Tibial artery (tissue), 4 donors: Measurements from ENCODE around the gene ASB1.

Experiments used
- DNase-seq, 2 donors: peaks; one replicate each; pipeline ENCODE4 v3.0.0-alpha.2; 2019
- H3K27ac ChIP-seq, 2 donors: fragments of 200-600 bp; sonication (generic) in 1 of 2; 1 replicate in 1 of 2; 2 replicates in 1 of 2; pipeline ENCODE4 v1.5.1; 2018 to 2019; ENCODE audit warnings: mild to moderate bottlenecking in 1 of 2
- H3K27me3 ChIP-seq, 2 donors: fragments of 200-600 bp; sonication (generic) in 1 of 2; one replicate each; pipeline versions ENCODE4 v1.5.1 to v1.6.0; 2016 to 2019
- H3K36me3 ChIP-seq, 3 donors: fragments of 200-600 bp; sonication (generic) in 2 of 3; one replicate each; pipeline ENCODE4 v1.5.1; 2016 to 2019; ENCODE audit warnings: mild to moderate bottlenecking in 2 of 3
- H3K4me1 ChIP-seq, 4 donors: fragments of 200-600 bp; sonication (generic) in 2 of 4; 1 replicate in 3 of 4; 2 replicates in 1 of 4; pipeline ENCODE4 v1.5.1; 2016 to 2019
- H3K4me3 ChIP-seq, 2 donors: fragments of 200-600 bp; sonication (generic) in 1 of 2; 1 replicate in 1 of 2; 2 replicates in 1 of 2; pipeline ENCODE4 v1.5.1; 2018 to 2019; ENCODE audit warnings: mild to moderate bottlenecking in 2 of 2
- H3K9me3 ChIP-seq, 3 donors: fragments of 200-600 bp; sonication (generic) in 1 of 3; one replicate each; pipeline ENCODE4 v1.5.1; 2016 to 2019
- CTCF ChIP-seq, 2 experiments: fragments of 200-600 bp in 1 of 2; fragments of 450-650 bp in 1 of 2; IDR thresholded peaks; one replicate each; pipeline ENCODE4 v1.5.1; 2017 to 2019; ENCODE audit warnings: antibody characterized with exemption in 2 of 2, mild to moderate bottlenecking in 1 of 2, moderate library complexity in 1 of 2
- intact Hi-C: fragments of 100-400 bp; cut with DNase I; formaldehyde crosslinking; loops from one replicate; pipeline ENCODE4 v1.15.0; 2023; ENCODE audit warnings: low total_unique reads

ASB1 gene

GRCh38 chr2:238484522-238485452, 58.1 kb downstream of the ASB1 start:
- Histone ChIP-seq H3K4me3 (no peak overlapping the region), H3K9me3 (peaks cover 0 to 18% (median 11%) of the 10 kb centered on the region in 3 donors), H3K27me3 (no peaks in the 10 kb centered on the region), H3K27ac (no peak overlapping the region), H3K36me3 (no peaks in the 10 kb centered on the region), H3K4me1 (peaks cover 0 to 8% (median 2%) of the 10 kb centered on the region in 4 donors)
- no peak for TF ChIP-seq CTCF (IDR thresholded peaks at IDR 0.05)
- no peak for DNase-seq
- intact Hi-C loops: no loop called here

GRCh38 chr2:238486123-238486848, 59.6 kb downstream of the ASB1 start:
- no peak for TF ChIP-seq CTCF (IDR thresholded peaks at IDR 0.05)
- Histone ChIP-seq H3K4me1 (peaks cover 0 to 8% (median 2%) of the 10 kb centered on the region in 4 donors), H3K9me3 (peaks cover 0 to 3% (median 0%) of the 10 kb centered on the region in 3 donors), H3K27me3 (no peaks in the 10 kb centered on the region), H3K27ac (no peak overlapping the region), H3K36me3 (no peaks in the 10 kb centered on the region), H3K4me3 (no peak overlapping the region)
- no peak for DNase-seq
- intact Hi-C loops: no loop called here

DNA sequence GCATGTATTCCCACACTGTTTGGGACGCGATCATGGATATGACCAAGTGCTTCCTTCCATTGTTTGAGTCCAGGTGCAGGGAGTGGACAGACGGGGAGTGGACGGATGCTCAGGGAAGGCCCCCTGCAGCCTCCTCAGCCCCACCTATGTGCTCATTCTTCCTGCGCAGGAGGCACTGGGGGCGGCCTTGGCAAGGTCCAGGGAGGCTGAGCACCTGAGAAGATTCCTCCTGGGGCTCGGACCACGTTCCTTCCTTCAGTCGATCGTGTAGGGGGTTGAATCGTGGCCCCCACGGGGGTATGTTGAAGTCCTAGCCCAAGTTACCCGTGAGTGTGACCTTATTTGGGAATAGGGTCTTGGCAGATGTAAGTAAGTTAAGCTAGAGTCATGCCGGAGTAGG, 60.4 kb downstream of the ASB1 start:
- intact Hi-C loops: no loop called here
- peaks cover 0 to 8% (median 2%) of the 10 kb centered on the region in 4 donors for H3K4me1 ChIP-seq

DNA sequence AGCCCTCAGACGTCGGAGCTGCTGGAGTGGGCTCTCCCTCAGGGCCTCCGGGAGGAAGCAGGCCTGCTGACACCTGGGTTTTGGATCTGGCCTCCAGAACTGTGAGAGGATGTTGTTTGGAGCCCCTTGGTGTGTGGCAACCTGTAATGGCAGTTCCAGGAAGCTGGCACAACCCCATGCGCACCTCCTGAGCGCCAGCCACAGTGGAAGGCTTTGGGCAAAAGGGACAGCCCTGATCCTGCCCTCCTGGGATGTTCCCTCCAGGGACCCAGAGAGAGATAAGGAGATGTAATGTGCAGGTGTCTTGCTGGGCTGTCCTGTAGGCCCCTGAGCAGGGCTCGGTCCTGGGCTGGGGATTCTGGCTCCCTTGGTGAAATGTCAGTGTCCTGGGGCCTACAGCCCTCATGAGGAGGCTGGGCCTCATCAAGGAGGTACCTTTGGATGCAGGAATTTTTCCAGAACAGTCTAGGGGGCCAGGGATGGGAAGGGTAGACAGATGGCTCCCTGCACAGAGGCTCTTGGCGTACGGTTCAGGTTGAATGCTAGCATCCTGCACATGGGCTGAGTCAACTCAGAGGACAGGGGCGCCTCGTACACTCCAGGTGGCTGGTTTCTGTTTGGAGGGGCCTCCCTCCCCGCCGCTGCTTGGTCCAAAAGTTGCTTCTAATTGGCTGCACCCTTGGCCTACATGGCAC, 61.1 kb downstream of the ASB1 start:
- no peaks in the 10 kb centered on the region for H3K36me3 ChIP-seq
- DNase-seq: no peak
- H3K9me3 ChIP-seq: no peaks in the 10 kb centered on the region
- H3K4me3 ChIP-seq: no peak overlapping the region
- no peak overlapping the region for H3K27ac ChIP-seq
- peaks cover 0 to 4% (median 1%) of the 10 kb centered on the region in 4 donors for H3K4me1 ChIP-seq
- intact Hi-C loops: no loop called here
- H3K27me3 ChIP-seq: no peaks in the 10 kb centered on the region
- TF ChIP-seq CTCF (IDR thresholded peaks at IDR 0.05): no peak

More for the DNA sequence above, 60.4 kb downstream of the ASB1 start:
- no peaks in the 10 kb centered on the region for H3K27me3 ChIP-seq
- no peaks in the 10 kb centered on the region for H3K9me3 ChIP-seq
- H3K4me3 ChIP-seq: no peak overlapping the region
- TF ChIP-seq CTCF (IDR thresholded peaks at IDR 0.05): no peak
- no peaks in the 10 kb centered on the region for H3K36me3 ChIP-seq
- no peak for DNase-seq
- H3K27ac ChIP-seq: no peak overlapping the region

DNA sequence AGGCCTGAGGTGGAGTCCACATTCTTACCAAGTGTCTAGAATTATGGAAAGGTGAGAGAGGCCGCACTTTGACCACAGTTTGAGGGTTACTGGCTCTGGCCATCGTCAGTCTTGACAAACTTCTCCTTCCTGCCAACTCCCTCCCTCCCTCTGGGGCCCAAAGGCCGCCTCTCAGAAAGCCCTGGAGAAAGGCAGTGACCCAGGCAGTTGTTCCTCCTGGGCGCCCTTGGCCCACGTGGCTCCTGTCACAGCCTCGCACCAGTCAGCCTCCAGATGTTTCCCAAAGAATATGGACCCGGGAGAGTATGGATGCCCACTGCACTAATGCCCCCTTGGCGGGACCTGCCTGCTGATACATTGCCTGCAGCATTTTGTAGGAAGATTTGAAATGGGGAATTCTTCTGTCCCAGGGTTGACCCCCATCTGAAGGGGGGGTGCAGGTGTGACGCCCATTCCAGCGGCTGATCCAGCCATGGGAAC, 61.7 kb downstream of the ASB1 start:
- H3K9me3 ChIP-seq: no peaks in the 10 kb centered on the region
- H3K27me3 ChIP-seq: no peaks in the 10 kb centered on the region
- H3K27ac ChIP-seq: no peak overlapping the region
- no peaks in the 10 kb centered on the region for H3K4me1 ChIP-seq
- no peak overlapping the region for H3K4me3 ChIP-seq
- no peaks in the 10 kb centered on the region for H3K36me3 ChIP-seq
- intact Hi-C loops: no loop called here
- DNase-seq: no peak
- TF ChIP-seq CTCF (IDR thresholded peaks at IDR 0.05): no peak
